Activated effector memory CD4-positive, alpha-beta T cell treated with Interleukin-2 at 50 U/mL for 16 hours (primary cell): Measurements from ENCODE around the gene EFEMP2.

Experiments
- DNase-seq: peaks from one replicate; pipeline ENCODE4 v3.0.0-alpha.2; 2020

The EFEMP2 gene

GRCh38 chr11:65884716-65885092 lies 12.1 kb upstream of the EFEMP2 start:
- peak; percentile 73 for DNase-seq

GRCh38 chr11:65883786-65884715 lies 11.5 kb upstream of the EFEMP2 start:
- no peak for DNase-seq

- DNase-seq, result no peak
These were observed 10.6 kb upstream of the EFEMP2 start for GRCh38 chr11:65883058-65883761.

- no peak for DNase-seq
These were observed 9.8 kb upstream of the EFEMP2 start for GRCh38 chr11:65882120-65883057.

GRCh38 chr11:65880844-65881421 lies 8.3 kb upstream of the EFEMP2 start:
- no peak for DNase-seq

- no peak for DNase-seq
These were observed 7.4 kb upstream of the EFEMP2 start for GRCh38 chr11:65880027-65880426.

- DNase-seq, result peak; percentile 38
These were observed 7.0 kb upstream of the EFEMP2 start, which contains the start of gene CTSW for GRCh38 chr11:65879617-65880016. Gene CTSW, plus strand, starts transcription at chr11:65879837. Its CDS starts 18 bp downstream, at chr11:65879855.

GRCh38 chr11:65873318-65874156 lies 937 bp upstream of the EFEMP2 start:
- DNase-seq, result peak; percentile 97

GRCh38 chr11:65871811-65872548 lies 620 bp downstream of the EFEMP2 start:
- DNase-seq, result no peak

GRCh38 chr11:65870706-65871681 lies 1.6 kb downstream of the EFEMP2 start:
- no peak for DNase-seq

- no peak for DNase-seq
These were observed 2.3 kb downstream of the EFEMP2 start for GRCh38 chr11:65870307-65870658.

GRCh38 chr11:65869643-65870306 lies 2.8 kb downstream of the EFEMP2 start:
- no peak for DNase-seq

- no peak for DNase-seq
These were observed 3.7 kb downstream of the EFEMP2 start for GRCh38 chr11:65868907-65869306.

- no peak for DNase-seq
These were observed 4.4 kb downstream of the EFEMP2 start for GRCh38 chr11:65868076-65868667.

- DNase-seq, result no peak
These were observed 5.1 kb downstream of the EFEMP2 start for GRCh38 chr11:65867284-65868071.

GRCh38 chr11:65866509-65867283 lies 5.9 kb downstream of the EFEMP2 start:
- DNase-seq, result no peak
